SK-N-SH treated with all-trans-retinoic acid at 6 μM for 48 hours (cell line): Measurements from ENCODE around the gene KLRF2.

Experiments used
- ATAC-seq: fragments of 200-7000 bp; cut with Tn5 transposase; 3 replicates; pipeline ENCODE4 v1.9.1; 2020; ENCODE audit warnings: mild to moderate bottlenecking, moderate library complexity
- ARNTL ChIP-seq: fragments of 450-650 bp; formaldehyde crosslinking; IDR thresholded peaks from 2 replicates; pipeline ENCODE4 v1.5.0; 2020; ENCODE audit warnings: low read depth, mild to moderate bottlenecking, moderate library complexity, borderline replicate concordance
- BACH2 ChIP-seq: fragments of 250-450 bp; sonication (Bioruptor Pico); IDR thresholded peaks from 2 replicates; pipeline ENCODE4 v1.9.0; 2021; ENCODE audit warnings: mild to moderate bottlenecking, borderline replicate concordance
- CSDC2 ChIP-seq: fragments of 250-450 bp; sonication (Bioruptor Pico); IDR thresholded peaks from 2 replicates; pipeline ENCODE4 v1.5.0; 2020; ENCODE audit warnings: mild to moderate bottlenecking, moderate library complexity
- ESRRG ChIP-seq: fragments of 250-450 bp; sonication (Bioruptor Pico); IDR thresholded peaks from 2 replicates; pipeline ENCODE4 v1.6.1; 2021; ENCODE audit warnings: mild to moderate bottlenecking
- GLIS3 ChIP-seq: fragments of 250-450 bp; sonication (Bioruptor Pico); IDR thresholded peaks from 2 replicates; pipeline ENCODE4 v1.5.0; 2020; ENCODE audit warnings: mild to moderate bottlenecking, moderate library complexity
- ISL1 ChIP-seq: fragments of 250-450 bp; sonication (Bioruptor Pico); IDR thresholded peaks from 2 replicates; pipeline ENCODE4 v2.1.2; 2022; ENCODE audit warnings: mild to moderate bottlenecking, moderate library complexity
- OSR1 ChIP-seq: fragments of 250-450 bp; sonication (Bioruptor Pico); IDR thresholded peaks from 2 replicates; pipeline ENCODE4 v1.8.0; 2022; ENCODE audit warnings: moderate library complexity, mild to moderate bottlenecking, inconsistent platforms
- PPARA ChIP-seq: fragments of 250-450 bp; sonication (Bioruptor Pico); IDR thresholded peaks from 2 replicates; pipeline ENCODE4 v1.5.0; 2020; ENCODE audit warnings: mild to moderate bottlenecking, borderline replicate concordance
- RARB ChIP-seq: fragments of 250-450 bp; sonication (Bioruptor Pico); IDR thresholded peaks from 2 replicates; pipeline ENCODE4 v1.8.0; 2021; ENCODE audit warnings: mild to moderate bottlenecking, moderate library complexity
- SNAI2 ChIP-seq: fragments of 250-450 bp; sonication (Bioruptor Pico); IDR thresholded peaks from 2 replicates; pipeline ENCODE4 v1.5.0; 2020; ENCODE audit warnings: mild to moderate bottlenecking, moderate library complexity
- TCF4 ChIP-seq: fragments of 250-450 bp; sonication (Bioruptor Pico); IDR thresholded peaks from 2 replicates; pipeline ENCODE4 v1.8.0; 2021; ENCODE audit warnings: mild to moderate bottlenecking, moderate library complexity, borderline replicate concordance
- TOX ChIP-seq: fragments of 250-450 bp; sonication (Bioruptor Pico); IDR thresholded peaks from 2 replicates; pipeline ENCODE4 v1.8.0; 2021; ENCODE audit warnings: mild to moderate bottlenecking, moderate library complexity, borderline replicate concordance
- ZC3H10 ChIP-seq: fragments of 250-450 bp; sonication (Bioruptor Pico); IDR thresholded peaks from 2 replicates; pipeline ENCODE4 v1.5.1; 2021; ENCODE audit warnings: mild to moderate bottlenecking, moderate library complexity
- ZFP3 ChIP-seq: fragments of 250-450 bp; sonication (Bioruptor Pico); IDR thresholded peaks from 2 replicates; pipeline ENCODE4 v1.5.0; 2020; ENCODE audit warnings: mild to moderate bottlenecking, moderate library complexity
- ZFP30 ChIP-seq: fragments of 450-650 bp; formaldehyde crosslinking; IDR thresholded peaks from 2 replicates; pipeline ENCODE4 v1.5.0; 2022; ENCODE audit warnings: mild to moderate bottlenecking, moderate library complexity
- ZNF565 ChIP-seq: fragments of 450-650 bp; formaldehyde crosslinking; conservative IDR thresholded peaks from 2 replicates; pipeline ENCODE4 v1.5.0; 2020; ENCODE audit warnings: low read depth, mild to moderate bottlenecking, moderate library complexity
- ZNF70 ChIP-seq: fragments of 450-650 bp; formaldehyde crosslinking; IDR thresholded peaks from 2 replicates; pipeline ENCODE4 v1.5.0; 2020; ENCODE audit warnings: mild to moderate bottlenecking, moderate library complexity
- ZNF8 ChIP-seq: fragments of 450-650 bp; formaldehyde crosslinking; IDR thresholded peaks from 2 replicates; pipeline ENCODE4 v1.5.0; 2020; ENCODE audit warnings: mild to moderate bottlenecking, moderate library complexity
- TF ChIP-seq, protein P1 (sequence below): fragments of 250-450 bp; sonication (Bioruptor Pico); IDR thresholded peaks from 2 replicates; pipeline ENCODE4 v1.8.0; 2021; ENCODE audit warnings: low read depth, mild to moderate bottlenecking, moderate library complexity, borderline replicate concordance
- TF ChIP-seq, protein P2 (sequence below): fragments of 250-450 bp; sonication (Bioruptor Pico); IDR thresholded peaks from 2 replicates; pipeline ENCODE4 v1.5.0; 2020; ENCODE audit warnings: mild to moderate bottlenecking, moderate library complexity
- TF ChIP-seq, protein P3 (sequence below): fragments of 250-450 bp; sonication (Bioruptor Pico); IDR thresholded peaks from 2 replicates; pipeline ENCODE4 v1.8.0; 2020; ENCODE audit warnings: mild to moderate bottlenecking, moderate library complexity, borderline replicate concordance

The KLRF2 gene

DNA sequence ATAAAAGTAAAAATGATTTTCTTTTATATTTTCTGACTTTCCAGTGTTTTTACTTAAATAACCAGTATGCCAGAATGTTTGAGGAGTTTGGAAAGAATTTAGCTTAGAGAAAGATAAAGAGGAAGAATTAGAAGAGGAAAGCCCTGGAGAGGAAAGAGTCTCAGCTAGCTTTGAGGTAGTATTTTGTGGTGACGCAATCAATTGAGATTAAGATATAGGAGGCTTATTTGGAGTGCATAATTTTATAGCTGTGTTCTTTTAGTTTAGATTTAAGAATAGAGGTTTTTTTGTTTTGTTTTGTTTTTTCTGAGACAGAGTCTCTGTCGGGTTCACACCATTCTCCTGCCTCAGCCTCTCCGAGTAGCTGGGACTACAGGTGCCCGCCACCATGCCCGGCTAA lies 30.2 kb upstream of the KLRF2 start:
- TF ChIP-seq ESRRG (CRISPR knock-in tag), result no peak
- no peak for TF ChIP-seq TCF4
- TF ChIP-seq TOX, result no peak
- TF ChIP-seq ZNF8 (CRISPR knock-in tag), result no peak
- TF ChIP-seq ZNF70, result no peak
- no peak for TF ChIP-seq ZFP3 (CRISPR knock-in tag)
- TF ChIP-seq RARB (CRISPR knock-in tag), result no peak
- no peak for TF ChIP-seq BACH2
- TF ChIP-seq PPARA, result no peak
- ATAC-seq, result no peak

DNA sequence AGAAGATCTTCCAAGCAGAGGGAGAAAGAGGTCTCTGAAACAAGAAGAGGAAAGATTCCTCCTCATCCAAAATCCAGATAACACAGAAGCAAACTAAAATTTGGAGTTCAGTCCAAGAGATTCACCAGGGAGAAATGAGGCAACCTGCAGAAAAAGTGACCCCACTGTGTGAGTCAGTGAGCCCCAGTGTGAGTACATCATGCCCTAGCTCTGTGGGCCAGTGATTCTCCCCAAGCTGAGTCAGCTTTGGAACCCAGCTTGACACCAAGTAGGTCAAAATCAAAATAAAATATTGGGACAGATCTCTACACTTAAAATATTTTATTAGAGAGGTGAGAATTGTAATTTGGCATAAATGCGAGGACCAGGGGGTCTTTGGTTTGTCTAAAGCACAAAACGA lies 29.4 kb upstream of the KLRF2 start:
- no peak for TF ChIP-seq GLIS3 (CRISPR knock-in tag)
- no peak for TF ChIP-seq ZNF70
- TF ChIP-seq BACH2, result no peak
- no peak for TF ChIP-seq ZC3H10 (CRISPR knock-in tag)
- no peak for TF ChIP-seq ZNF565 (CRISPR knock-in tag)
- TF ChIP-seq ZFP3 (CRISPR knock-in tag), result no peak
- TF ChIP-seq TOX, result no peak
- no peak for TF ChIP-seq ESRRG (CRISPR knock-in tag)
- no peak for TF ChIP-seq RARB (CRISPR knock-in tag)
- TF ChIP-seq, protein P1, sequence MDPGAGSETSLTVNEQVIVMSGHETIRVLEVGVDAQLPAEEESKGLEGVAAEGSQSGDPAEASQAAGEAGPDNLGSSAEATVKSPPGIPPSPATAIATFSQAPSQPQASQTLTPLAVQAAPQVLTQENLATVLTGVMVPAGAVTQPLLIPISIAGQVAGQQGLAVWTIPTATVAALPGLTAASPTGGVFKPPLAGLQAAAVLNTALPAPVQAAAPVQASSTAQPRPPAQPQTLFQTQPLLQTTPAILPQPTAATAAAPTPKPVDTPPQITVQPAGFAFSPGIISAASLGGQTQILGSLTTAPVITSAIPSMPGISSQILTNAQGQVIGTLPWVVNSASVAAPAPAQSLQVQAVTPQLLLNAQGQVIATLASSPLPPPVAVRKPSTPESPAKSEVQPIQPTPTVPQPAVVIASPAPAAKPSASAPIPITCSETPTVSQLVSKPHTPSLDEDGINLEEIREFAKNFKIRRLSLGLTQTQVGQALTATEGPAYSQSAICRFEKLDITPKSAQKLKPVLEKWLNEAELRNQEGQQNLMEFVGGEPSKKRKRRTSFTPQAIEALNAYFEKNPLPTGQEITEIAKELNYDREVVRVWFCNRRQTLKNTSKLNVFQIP (CRISPR knock-in tag), result no peak
- no peak for TF ChIP-seq ARNTL (CRISPR knock-in tag)
- TF ChIP-seq OSR1 (CRISPR knock-in tag), result no peak
- no peak for TF ChIP-seq SNAI2 (CRISPR knock-in tag)
- TF ChIP-seq ZFP30, result no peak
- TF ChIP-seq TCF4, result no peak
- TF ChIP-seq CSDC2, result no peak
- no peak for TF ChIP-seq ISL1
- TF ChIP-seq, protein P2, sequence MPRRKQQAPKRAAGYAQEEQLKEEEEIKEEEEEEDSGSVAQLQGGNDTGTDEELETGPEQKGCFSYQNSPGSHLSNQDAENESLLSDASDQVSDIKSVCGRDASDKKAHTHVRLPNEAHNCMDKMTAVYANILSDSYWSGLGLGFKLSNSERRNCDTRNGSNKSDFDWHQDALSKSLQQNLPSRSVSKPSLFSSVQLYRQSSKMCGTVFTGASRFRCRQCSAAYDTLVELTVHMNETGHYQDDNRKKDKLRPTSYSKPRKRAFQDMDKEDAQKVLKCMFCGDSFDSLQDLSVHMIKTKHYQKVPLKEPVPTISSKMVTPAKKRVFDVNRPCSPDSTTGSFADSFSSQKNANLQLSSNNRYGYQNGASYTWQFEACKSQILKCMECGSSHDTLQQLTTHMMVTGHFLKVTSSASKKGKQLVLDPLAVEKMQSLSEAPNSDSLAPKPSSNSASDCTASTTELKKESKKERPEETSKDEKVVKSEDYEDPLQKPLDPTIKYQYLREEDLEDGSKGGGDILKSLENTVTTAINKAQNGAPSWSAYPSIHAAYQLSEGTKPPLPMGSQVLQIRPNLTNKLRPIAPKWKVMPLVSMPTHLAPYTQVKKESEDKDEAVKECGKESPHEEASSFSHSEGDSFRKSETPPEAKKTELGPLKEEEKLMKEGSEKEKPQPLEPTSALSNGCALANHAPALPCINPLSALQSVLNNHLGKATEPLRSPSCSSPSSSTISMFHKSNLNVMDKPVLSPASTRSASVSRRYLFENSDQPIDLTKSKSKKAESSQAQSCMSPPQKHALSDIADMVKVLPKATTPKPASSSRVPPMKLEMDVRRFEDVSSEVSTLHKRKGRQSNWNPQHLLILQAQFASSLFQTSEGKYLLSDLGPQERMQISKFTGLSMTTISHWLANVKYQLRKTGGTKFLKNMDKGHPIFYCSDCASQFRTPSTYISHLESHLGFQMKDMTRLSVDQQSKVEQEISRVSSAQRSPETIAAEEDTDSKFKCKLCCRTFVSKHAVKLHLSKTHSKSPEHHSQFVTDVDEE, result no peak
- ATAC-seq, result no peak

DNA sequence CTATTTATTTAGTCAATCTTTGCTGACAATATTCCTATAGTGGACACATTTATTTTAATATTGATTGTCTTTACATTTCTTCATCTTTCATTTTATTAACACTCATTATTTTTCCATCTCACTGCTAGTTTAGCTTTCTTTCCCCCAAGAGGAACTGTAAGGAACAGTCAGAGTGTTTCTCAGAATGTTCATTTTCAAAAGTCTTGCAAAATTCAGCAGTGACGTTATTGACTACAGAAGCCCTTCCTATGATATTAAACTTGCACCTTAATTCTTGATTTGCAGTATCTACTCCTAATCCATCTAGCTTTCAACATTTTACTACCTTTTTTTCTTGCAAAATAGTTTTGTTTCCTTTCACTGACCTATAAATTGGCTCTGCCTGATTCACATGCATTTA lies 25.1 kb upstream of the KLRF2 start:
- TF ChIP-seq ZNF8 (CRISPR knock-in tag) (no peak), TOX (no peak), GLIS3 (CRISPR knock-in tag) (no peak), CSDC2 (no peak), ESRRG (CRISPR knock-in tag) (no peak), PPARA (no peak), OSR1 (CRISPR knock-in tag) (no peak), ZFP3 (CRISPR knock-in tag) (no peak), ZNF565 (CRISPR knock-in tag) (no peak), RARB (CRISPR knock-in tag) (no peak), ARNTL (CRISPR knock-in tag) (no peak)
- TF ChIP-seq, protein P1 (CRISPR knock-in tag), result no peak
- TF ChIP-seq, protein P2, result no peak
- TF ChIP-seq, protein P3, sequence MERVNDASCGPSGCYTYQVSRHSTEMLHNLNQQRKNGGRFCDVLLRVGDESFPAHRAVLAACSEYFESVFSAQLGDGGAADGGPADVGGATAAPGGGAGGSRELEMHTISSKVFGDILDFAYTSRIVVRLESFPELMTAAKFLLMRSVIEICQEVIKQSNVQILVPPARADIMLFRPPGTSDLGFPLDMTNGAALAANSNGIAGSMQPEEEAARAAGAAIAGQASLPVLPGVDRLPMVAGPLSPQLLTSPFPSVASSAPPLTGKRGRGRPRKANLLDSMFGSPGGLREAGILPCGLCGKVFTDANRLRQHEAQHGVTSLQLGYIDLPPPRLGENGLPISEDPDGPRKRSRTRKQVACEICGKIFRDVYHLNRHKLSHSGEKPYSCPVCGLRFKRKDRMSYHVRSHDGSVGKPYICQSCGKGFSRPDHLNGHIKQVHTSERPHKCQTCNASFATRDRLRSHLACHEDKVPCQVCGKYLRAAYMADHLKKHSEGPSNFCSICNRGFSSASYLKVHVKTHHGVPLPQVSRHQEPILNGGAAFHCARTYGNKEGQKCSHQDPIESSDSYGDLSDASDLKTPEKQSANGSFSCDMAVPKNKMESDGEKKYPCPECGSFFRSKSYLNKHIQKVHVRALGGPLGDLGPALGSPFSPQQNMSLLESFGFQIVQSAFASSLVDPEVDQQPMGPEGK (CRISPR knock-in tag), result no peak

More for the DNA sequence above, 25.1 kb upstream of the KLRF2 start:
- no peak for ATAC-seq
